PFSK-1 (cell line): ENCODE results near the gene LIN54.

Source experiments
- FOXP2 ChIP-seq: optimal IDR thresholded peaks from 2 replicates; pipeline ENCODE3; 2011; ENCODE audit warnings: borderline replicate concordance, control low read depth, inconsistent platforms; ENCODE audit not compliant: insufficient read depth; ENCODE audit errors: extremely low read length, extremely low read depth
- POLR2AphosphoS5 ChIP-seq: IDR thresholded peaks from 2 replicates; pipeline ENCODE4 v1.6.1; 2012; ENCODE audit warnings: low read depth, mild to moderate bottlenecking, control low read depth, low read length, moderate library complexity
- SIN3A ChIP-seq: IDR thresholded peaks from 2 replicates; pipeline ENCODE4 v1.6.1; 2012; ENCODE audit warnings: mild to moderate bottlenecking, low read length, moderate library complexity, borderline replicate concordance; ENCODE audit not compliant: insufficient read depth
- TAF1 ChIP-seq: IDR thresholded peaks from 2 replicates; pipeline ENCODE4 v1.6.1; 2012; ENCODE audit warnings: low read length, control low read depth, borderline replicate concordance; ENCODE audit not compliant: insufficient read depth
- TF ChIP-seq, protein P1 (sequence below), 2 experiments: IDR thresholded peaks; 2 replicates each; pipeline versions ENCODE4 v1.6.1 to v1.8.0; 2011 to 2012; ENCODE audit warnings: low read depth in 2 of 2, low read length in 2 of 2, control low read depth in 1 of 2, inconsistent platforms in 1 of 2, mild to moderate bottlenecking in 1 of 2, moderate library complexity in 1 of 2; ENCODE audit not compliant: insufficient read depth in 1 of 2

LIN54 gene

DNA sequence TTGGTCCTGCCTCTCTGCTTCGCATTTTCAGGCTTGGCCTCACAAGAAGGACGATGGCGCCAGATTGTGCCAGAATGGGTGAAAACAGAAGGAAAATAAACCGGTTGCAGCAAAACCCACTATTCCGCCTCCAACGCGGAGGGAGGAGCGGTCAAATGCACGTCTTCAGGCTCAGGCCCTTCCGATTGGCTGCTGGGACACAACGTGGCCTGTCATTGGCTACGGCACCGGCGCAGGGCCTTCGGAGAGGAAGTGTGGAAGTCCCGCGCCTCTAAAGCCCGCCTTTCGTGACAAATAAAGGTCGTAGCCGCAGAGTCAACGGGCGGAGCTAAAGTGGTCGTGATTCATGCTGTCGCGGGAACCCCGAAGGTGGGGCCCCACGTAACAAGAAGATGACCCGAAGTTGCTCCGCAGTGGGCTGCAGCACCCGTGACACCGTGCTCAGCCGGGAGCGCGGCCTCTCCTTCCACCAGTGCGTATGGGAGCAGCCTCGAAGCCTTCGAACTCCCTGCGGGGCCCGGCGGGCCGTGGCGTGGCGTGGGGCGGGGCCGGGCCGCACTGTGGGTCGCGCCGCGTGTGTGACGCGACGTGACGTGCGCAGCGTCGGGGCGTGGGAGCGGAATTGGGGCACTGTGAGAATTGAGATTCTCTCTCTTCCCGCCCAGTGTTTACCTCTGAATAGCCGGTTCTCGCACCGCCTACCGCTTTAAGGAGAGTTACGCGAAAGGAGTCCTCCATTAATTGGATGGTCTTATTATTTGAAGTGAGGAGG, 110.0 kb downstream of the LIN54 start, which contains the start of gene THAP9:
THAP9 (plus strand) TSS at position 325 of the 772 bp plus-strand sequence; CDS start at position 393, 68 bp downstream.
- peak; percentile 61 for TF ChIP-seq FOXP2
- TF ChIP-seq, protein P1, sequence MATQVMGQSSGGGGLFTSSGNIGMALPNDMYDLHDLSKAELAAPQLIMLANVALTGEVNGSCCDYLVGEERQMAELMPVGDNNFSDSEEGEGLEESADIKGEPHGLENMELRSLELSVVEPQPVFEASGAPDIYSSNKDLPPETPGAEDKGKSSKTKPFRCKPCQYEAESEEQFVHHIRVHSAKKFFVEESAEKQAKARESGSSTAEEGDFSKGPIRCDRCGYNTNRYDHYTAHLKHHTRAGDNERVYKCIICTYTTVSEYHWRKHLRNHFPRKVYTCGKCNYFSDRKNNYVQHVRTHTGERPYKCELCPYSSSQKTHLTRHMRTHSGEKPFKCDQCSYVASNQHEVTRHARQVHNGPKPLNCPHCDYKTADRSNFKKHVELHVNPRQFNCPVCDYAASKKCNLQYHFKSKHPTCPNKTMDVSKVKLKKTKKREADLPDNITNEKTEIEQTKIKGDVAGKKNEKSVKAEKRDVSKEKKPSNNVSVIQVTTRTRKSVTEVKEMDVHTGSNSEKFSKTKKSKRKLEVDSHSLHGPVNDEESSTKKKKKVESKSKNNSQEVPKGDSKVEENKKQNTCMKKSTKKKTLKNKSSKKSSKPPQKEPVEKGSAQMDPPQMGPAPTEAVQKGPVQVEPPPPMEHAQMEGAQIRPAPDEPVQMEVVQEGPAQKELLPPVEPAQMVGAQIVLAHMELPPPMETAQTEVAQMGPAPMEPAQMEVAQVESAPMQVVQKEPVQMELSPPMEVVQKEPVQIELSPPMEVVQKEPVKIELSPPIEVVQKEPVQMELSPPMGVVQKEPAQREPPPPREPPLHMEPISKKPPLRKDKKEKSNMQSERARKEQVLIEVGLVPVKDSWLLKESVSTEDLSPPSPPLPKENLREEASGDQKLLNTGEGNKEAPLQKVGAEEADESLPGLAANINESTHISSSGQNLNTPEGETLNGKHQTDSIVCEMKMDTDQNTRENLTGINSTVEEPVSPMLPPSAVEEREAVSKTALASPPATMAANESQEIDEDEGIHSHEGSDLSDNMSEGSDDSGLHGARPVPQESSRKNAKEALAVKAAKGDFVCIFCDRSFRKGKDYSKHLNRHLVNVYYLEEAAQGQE (IDR thresholded peaks at IDR 0.05; ENCODE audit: insufficient read depth in 1 of 2, low read depth in 2 of 2, low read length in 2 of 2): 0 out of 4 replicates have a peak, but pooled peaks have one; percentile 11 to 31
- peak; percentile 79 for TF ChIP-seq POLR2AphosphoS5
- peak; percentile 95; the same call in 1 of the 2 replicates for TF ChIP-seq TAF1
- peak; percentile 82; the same call in 1 of the 2 replicates for TF ChIP-seq SIN3A

DNA sequence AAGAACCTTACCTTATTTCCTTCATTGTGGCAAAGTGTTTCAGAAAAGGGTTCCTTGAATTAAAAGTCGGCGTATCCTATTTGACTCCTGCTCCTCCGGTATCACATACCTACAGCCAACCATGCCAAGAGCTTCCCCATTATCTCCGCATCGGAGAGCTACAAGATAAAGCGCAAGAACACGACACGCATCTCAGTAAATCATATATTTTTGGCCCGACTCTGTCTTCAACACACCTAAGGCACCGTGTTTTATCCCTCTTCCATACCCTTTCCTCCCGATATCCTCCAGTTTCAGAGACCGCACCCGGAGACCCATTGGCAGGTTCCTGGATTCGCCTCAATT, 110.6 kb downstream of the LIN54 start:
- TF ChIP-seq TAF1: no peak; the same call in 1 of the 2 replicates
- TF ChIP-seq, protein P1 (IDR thresholded peaks at IDR 0.05; ENCODE audit: insufficient read depth in 1 of 2, low read depth in 2 of 2, low read length in 2 of 2): no peak
- TF ChIP-seq POLR2AphosphoS5: no peak
- TF ChIP-seq FOXP2: no peak
- TF ChIP-seq SIN3A: no peak

DNA sequence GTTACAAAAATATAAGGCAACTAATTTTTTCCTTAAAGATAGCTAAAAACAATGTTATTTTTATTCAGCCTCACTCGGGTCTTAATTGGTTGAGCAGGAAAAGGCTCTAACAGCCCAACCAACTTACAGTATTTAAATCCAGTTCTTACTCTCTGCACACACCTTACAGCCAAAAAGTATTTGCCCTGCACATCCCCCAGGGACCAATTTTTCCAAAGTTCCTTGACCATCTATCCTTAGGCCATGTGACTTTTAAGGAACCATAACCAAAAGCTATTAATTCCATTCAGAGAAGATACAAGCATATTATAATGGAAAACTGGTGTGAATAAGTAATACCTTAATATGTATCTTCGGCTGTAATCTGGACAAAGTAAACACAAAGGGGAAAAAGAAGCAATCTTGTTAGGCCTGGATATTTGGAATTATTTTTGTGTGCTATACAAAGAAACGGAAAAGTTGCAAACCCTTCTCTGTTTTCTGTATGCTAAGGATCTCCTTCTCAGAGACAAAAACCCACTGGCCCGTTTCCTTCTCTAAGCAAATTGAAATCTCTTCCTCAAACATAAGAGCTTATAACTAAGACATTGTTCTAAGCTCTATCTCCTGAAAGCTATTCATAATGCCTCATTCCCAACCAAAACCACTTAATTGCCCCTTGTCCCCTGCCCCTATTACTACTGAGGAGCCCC, 111.1 kb downstream of the LIN54 start:
- no peak for TF ChIP-seq POLR2AphosphoS5
- TF ChIP-seq TAF1: no peak
- TF ChIP-seq SIN3A: no peak
- TF ChIP-seq, protein P1 (IDR thresholded peaks at IDR 0.05; ENCODE audit: insufficient read depth in 1 of 2, low read depth in 2 of 2, low read length in 2 of 2): no peak
- no peak for TF ChIP-seq FOXP2

DNA sequence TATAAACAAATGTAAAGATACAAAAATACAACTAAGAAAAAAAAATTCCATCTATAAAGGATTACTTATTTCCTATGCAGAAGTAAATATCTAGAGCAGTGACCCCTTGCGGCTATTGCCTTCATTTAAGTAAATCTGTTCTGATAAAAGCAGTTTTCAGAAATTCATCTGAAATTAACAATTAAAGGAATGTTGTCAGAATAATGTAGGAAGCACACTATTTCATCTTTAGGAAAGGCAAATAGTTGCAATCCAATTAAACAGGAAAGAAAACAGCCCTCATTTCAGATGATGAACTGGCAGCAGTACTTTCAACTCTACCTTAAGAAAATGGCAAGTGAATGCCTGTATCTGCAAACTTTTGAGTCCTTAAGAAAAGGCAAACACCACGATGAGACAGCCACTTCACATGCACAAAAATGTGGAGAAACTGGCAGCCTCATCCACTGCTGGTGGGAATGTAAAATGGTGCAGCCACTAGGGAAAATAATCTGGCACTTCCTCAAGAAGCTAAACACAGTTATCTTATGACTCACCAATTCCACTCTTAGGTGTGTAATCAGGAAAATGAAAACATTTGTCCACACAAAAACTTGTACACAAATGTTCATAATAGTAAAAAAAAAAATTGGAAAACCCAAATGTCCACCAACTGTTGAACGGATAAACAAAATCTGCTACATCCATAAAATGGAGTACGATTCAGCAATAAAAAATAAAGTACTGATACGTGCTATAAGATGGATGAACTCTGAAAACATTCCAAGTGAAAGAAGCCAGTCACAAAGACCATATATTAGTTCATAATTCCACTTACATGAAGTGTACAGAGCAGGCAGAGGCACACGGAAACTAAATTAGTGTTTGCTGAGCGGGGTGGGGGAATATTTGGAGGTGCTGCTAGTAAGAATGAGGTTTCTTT, 112.0 kb downstream of the LIN54 start:
- TF ChIP-seq, protein P1 (IDR thresholded peaks at IDR 0.05; ENCODE audit: insufficient read depth in 1 of 2, low read depth in 2 of 2, low read length in 2 of 2): no peak
- TF ChIP-seq TAF1 (no peak), POLR2AphosphoS5 (no peak), FOXP2 (no peak), SIN3A (no peak)
